Mammary epithelial cell (primary cell): Measurements from ENCODE around the gene EPN1.

ENCODE experiments used
- CTCF ChIP-seq, 2 donors: IDR thresholded peaks in 1 of 2; conservative IDR thresholded peaks in 1 of 2; 2 replicates each; pipeline ENCODE4 v1.5.1; 2011 to 2012; ENCODE audit warnings: inconsistent platforms in 2 of 2, low read length in 2 of 2, mild to moderate bottlenecking in 2 of 2, control low read depth in 1 of 2, low read depth in 1 of 2; ENCODE audit not compliant: insufficient read depth in 1 of 2; ENCODE audit errors: extremely low read depth in 1 of 2
- EZH2 ChIP-seq: IDR thresholded peaks from 2 replicates; pipeline ENCODE4 v1.6.1; 2012; ENCODE audit warnings: low read length, inconsistent platforms, borderline replicate concordance

GRCh38 chr19:55642153-55643002, 32.6 kb upstream of the EPN1 start:
- TF ChIP-seq CTCF (conservative IDR thresholded peaks at IDR 0.05 in 1 of 2, IDR thresholded peaks at IDR 0.05 in 1 of 2; ENCODE audit: extremely low read depth in 1 of 2, insufficient read depth in 1 of 2, low read depth in 1 of 2, low read length in 2 of 2) (no peak), EZH2 (no peak)
